Stomach (tissue), 9 donors: ENCODE measurements around the gene ADGB. TPM values are rescaled to one million over a fixed set of nuclear protein-coding genes. Genes with fewer than 3 reads are reported as not detected.

ENCODE experiments used
- DNase-seq, 2 donors: peaks; one replicate each; pipeline versions ENCODE4 v3.0.0 to v3.0.0-alpha.2; 2013 to 2019
- H3K27ac ChIP-seq, 5 donors: fragments of 200-600 bp in 4 of 5; sonication (generic) in 4 of 5; one replicate each; pipeline ENCODE4 v1.5.1; 2013 to 2019; ENCODE audit warnings: mild to moderate bottlenecking in 1 of 5, moderate library complexity in 1 of 5
- H3K27me3 ChIP-seq, 3 donors: fragments of 200-600 bp; sonication (generic); one replicate each; pipeline ENCODE4 v1.5.1; 2017 to 2019; ENCODE audit warnings: mixed run types in 1 of 3
- H3K36me3 ChIP-seq, 4 donors: fragments of 200-600 bp; sonication (generic); 1 replicate in 3 of 4; 2 replicates in 1 of 4; pipeline ENCODE4 v1.5.1; 2016 to 2019
- H3K4me1 ChIP-seq, 4 donors: fragments of 200-600 bp; sonication (generic); one replicate each; pipeline ENCODE4 v1.5.1; 2016 to 2019
- H3K4me3 ChIP-seq, 4 donors: fragments of 200-600 bp; sonication (generic) in 3 of 4; one replicate each; pipeline ENCODE4 v1.5.1; 2016 to 2019; ENCODE audit warnings: mild to moderate bottlenecking in 1 of 4
- H3K9me3 ChIP-seq, 4 donors: fragments of 200-600 bp; sonication (generic); one replicate each; pipeline ENCODE4 v1.5.1; 2016 to 2019
- CTCF ChIP-seq, 7 experiments: fragments of 450-650 bp in 4 of 7; fragments of 200-600 bp in 3 of 7; sonication (generic) in 3 of 7; IDR thresholded peaks; one replicate each; pipeline ENCODE4 v1.5.1; 2016 to 2019; ENCODE audit warnings: antibody characterized with exemption in 7 of 7, control low read depth in 2 of 7, mild to moderate bottlenecking in 1 of 7
- EP300 ChIP-seq: sonication (generic); formaldehyde crosslinking; IDR thresholded peaks from one replicate; pipeline ENCODE4 v1.6.1; 2017; ENCODE audit warnings: antibody characterized with exemption
- POLR2A ChIP-seq, 4 donors: fragments of 450-650 bp; IDR thresholded peaks; one replicate each; pipeline ENCODE4 v1.6.1; 2016; ENCODE audit warnings: antibody characterized with exemption in 4 of 4, control low read depth in 2 of 4, mild to moderate bottlenecking in 1 of 4, moderate library complexity in 1 of 4
- POLR2AphosphoS5 ChIP-seq, 3 donors: sonication (generic); formaldehyde crosslinking; IDR thresholded peaks; one replicate each; pipeline ENCODE4 v1.6.1; 2016; ENCODE audit warnings: antibody characterized with exemption in 3 of 3
- WGBS, 5 donors: extraction: QIAGEN DNeasy Blood & Tissue Kit in 3 of 5; methylation state at CpG; one replicate each; pipeline versions ENCODE4 v1.1.5 to v1.1.7; 2013 to 2018; 5-methylcytosine and 5-hydroxymethylcytosine counted together
- intact Hi-C: fragments of 100-400 bp; cut with DNase I; formaldehyde crosslinking; loops from one replicate; pipeline ENCODE4 v1.15.1; 2023; ENCODE audit warnings: low total_unique reads
- polyA plus RNA-seq, 3 donors: library from polyadenylated mRNA; stranded (reverse); fragments of 200-250 nt; gene quantifications; one replicate each; pipeline ENCODE4 v1.2.3, GENCODE V29; 2013
- total RNA-seq, 5 donors: library from RNA; depleted of rRNA; stranded (reverse); fragments of >200 nt; gene quantifications; one replicate each; pipeline versions ENCODE4 v1.1.0 to v1.2.3, GENCODE V29; 2014 to 2016
- donor health status: healthy with polysubstance abuse.
- donor health status: Bipolar disorder and iron deficiency.
- donor health status: healthy.

ADGB gene
- total and polyA plus RNA-seq, 8 donors = 0.29 TPM; not detected in 7

- intact Hi-C loops = no loop called here
- Histone ChIP-seq H3K4me3 (no peak overlapping the region), H3K4me1 (no peaks in the 10 kb centered on the region), H3K27me3 (no peaks in the 10 kb centered on the region), H3K9me3 (no peaks in the 10 kb centered on the region), H3K36me3 (no peaks in the 10 kb centered on the region), H3K27ac (no peak overlapping the region)
- TF ChIP-seq EP300 (no peak), CTCF (IDR thresholded peaks at IDR 0.05) (no peak), POLR2AphosphoS5 (IDR thresholded peaks at IDR 0.05) (no peak), POLR2A (IDR thresholded peaks at IDR 0.05) (no peak)
- no peak for DNase-seq
- 71 to 79% (median 77%) methylated on average over 4 of the region's 4 CpGs for WGBS, 5 donors
These were observed 94.6 kb downstream of the ADGB start for GRCh38 chr6:146693342-146693741.

GRCh38 chr6:146697921-146698320 lies 99.1 kb downstream of the ADGB start:
- intact Hi-C loops = no loop called here

DNA sequence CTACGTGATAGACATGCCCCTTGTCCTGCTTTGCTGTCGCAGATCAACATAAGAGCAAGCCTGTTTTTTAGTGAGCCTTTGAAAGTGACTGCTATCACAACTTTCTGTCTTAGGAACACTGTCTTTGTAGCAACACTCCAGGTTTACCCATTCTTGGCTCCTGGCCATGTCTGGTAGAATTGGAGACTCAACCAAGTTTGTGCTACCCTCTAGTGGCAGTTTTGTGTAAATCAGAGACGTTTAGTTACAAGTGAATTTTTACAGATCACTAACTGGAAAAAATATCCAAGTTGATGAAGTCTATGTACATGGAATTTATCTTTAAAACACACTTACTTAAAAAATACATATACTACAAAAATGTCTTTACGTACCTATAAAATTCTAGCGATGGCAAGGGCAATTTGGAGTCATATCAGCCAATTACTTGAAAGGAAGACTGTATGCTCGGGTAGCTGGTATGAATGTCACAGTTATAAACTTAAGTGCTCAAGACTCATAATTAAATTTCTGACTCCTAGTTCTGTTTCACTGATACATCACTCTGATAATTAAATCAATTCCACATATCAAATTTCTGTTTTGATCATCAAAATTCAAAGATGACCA lies 101.4 kb downstream of the ADGB start:
- intact Hi-C loops = no loop called here
- WGBS, 5 donors = 19 to 28% (median 20%) methylated on average over 6 of the region's 6 CpGs
- TF ChIP-seq CTCF (IDR thresholded peaks at IDR 0.05) = peak in 5 of 7 experiments; percentile 42 to 64 (median 59)
- no peak for TF ChIP-seq POLR2A (IDR thresholded peaks at IDR 0.05)
- no peak for TF ChIP-seq EP300
- peak in 2 of 3 donors; percentile 47 to 79 for TF ChIP-seq POLR2AphosphoS5 (IDR thresholded peaks at IDR 0.05)
- H3K9me3 ChIP-seq = no peaks in the 10 kb centered on the region
- H3K4me3 ChIP-seq = no peak overlapping the region
- H3K27me3 ChIP-seq = no peaks in the 10 kb centered on the region
- DNase-seq = peak; percentile 77 to 92
- H3K36me3 ChIP-seq = no peaks in the 10 kb centered on the region
- H3K27ac ChIP-seq = no peak overlapping the region
- H3K4me1 ChIP-seq = peaks cover 0 to 3% (median 0%) of the 10 kb centered on the region in 4 donors

More at GRCh38 chr6:146697921-146698320, 99.1 kb downstream of the ADGB start:
- Histone ChIP-seq H3K27ac (no peak overlapping the region), H3K36me3 (no peaks in the 10 kb centered on the region), H3K9me3 (no peaks in the 10 kb centered on the region), H3K4me3 (no peak overlapping the region), H3K27me3 (no peaks in the 10 kb centered on the region), H3K4me1 (peaks cover 0 to 3% (median 0%) of the 10 kb centered on the region in 4 donors)
- WGBS, 5 donors = 83 to 94% (median 85%) methylated on average over 2 of the region's 2 CpGs
- no peak for DNase-seq
- TF ChIP-seq POLR2AphosphoS5 (IDR thresholded peaks at IDR 0.05) (no peak), CTCF (IDR thresholded peaks at IDR 0.05) (no peak), EP300 (no peak), POLR2A (IDR thresholded peaks at IDR 0.05) (no peak)

- Histone ChIP-seq H3K36me3 (no peaks in the 10 kb centered on the region), H3K4me3 (no peak overlapping the region), H3K27ac (no peak overlapping the region), H3K27me3 (no peaks in the 10 kb centered on the region), H3K4me1 (peaks cover 0 to 3% (median 0%) of the 10 kb centered on the region in 4 donors), H3K9me3 (no peaks in the 10 kb centered on the region)
- DNase-seq = no peak
- WGBS, 5 donors = 53 to 61% (median 56%) methylated on average over 2 of the region's 2 CpGs
- TF ChIP-seq POLR2AphosphoS5 (IDR thresholded peaks at IDR 0.05) (no peak), EP300 (no peak), POLR2A (IDR thresholded peaks at IDR 0.05) (no peak), CTCF (IDR thresholded peaks at IDR 0.05) (no peak)
- intact Hi-C loops = no loop called here
These were observed 102.9 kb downstream of the ADGB start for GRCh38 chr6:146701632-146702031.
